ENCODE data around the gene TBC1D14. TPM values are rescaled to one million over a fixed set of nuclear protein-coding genes. Genes with fewer than 3 reads are reported as not detected.

The TBC1D14 gene
- 34.3 and 34.9 TPM in 2 replicates for total RNA-seq (2013; cell fraction: nucleolus; rRNA removed)
- total RNA-seq (2014; rRNA removed), result 39.3 and 40.6 TPM in 2 replicates
- total RNA-seq (2014; rRNA removed; fragmentation: Illumina TruSeq; extraction: Trizol), result 31.6 and 33.1 TPM in 2 replicates
- 32.1 and 38.1 TPM in 2 replicates for total RNA-seq (2021)
- 13.2 TPM for polyA plus RNA-seq (2011; ENCODE audit: low read depth)
- polyA plus RNA-seq (2011; rRNA removed), result 23.3 and 27.3 TPM in 2 replicates
- 26.0 and 27.3 TPM in 2 replicates for polyA plus RNA-seq (2011; cell fraction: cytosol; rRNA removed)
- polyA plus RNA-seq (2011; cell fraction: nucleus; rRNA removed), result 21.3 and 25.6 TPM in 2 replicates
- 17.7 TPM in 2 replicates for polyA plus RNA-seq (2012)
- 21.3 and 30.1 TPM in 2 replicates for polyA plus RNA-seq (2014; fragmentation: Illumina TruSeq; extraction: Trizol)
- 1 to 10 TPM in 1 of 2 experiments, under 1 TPM in 1; 0.87 to 1.1 TPM for polyA plus RNA-seq (2014; fragmentation: Nextera tagmentation; extraction: Ambion mirVana)
- 32.9 and 33.9 TPM in 2 replicates for polyA plus RNA-seq (2014; rRNA removed)
- polyA plus RNA-seq (2016; fragmentation: Nextera tagmentation; extraction: Ambion mirVana), result 10 to 100 TPM; 29.0 to 30.0 TPM
- 22.7 and 28.6 TPM in 2 replicates for polyA minus RNA-seq (2011; rRNA and poly(A)+ RNA removed)
- polyA minus RNA-seq (2011; cell fraction: cytosol; rRNA and poly(A)+ RNA removed), result 9.1 and 13.3 TPM in 2 replicates
- polyA minus RNA-seq (2011; cell fraction: nucleus; rRNA and poly(A)+ RNA removed), result 10.4 and 17.0 TPM in 2 replicates
- Bru-seq, nascent RNA, result percentile 67 among the genes with signal in this experiment
- percentile 66 among the genes with signal in this experiment for BruChase-seq, experiment 1, labeled RNA remaining after a 6-hour chase
- BruChase-seq, experiment 2, labeled RNA remaining after a 2-hour chase, result percentile 66 among the genes with signal in this experiment
- long read RNA-seq, experiment 1, full-length matches to known transcripts, result 8 of 12 reads
- long read RNA-seq, experiment 1, partial matches to known transcripts, result 1 of 12 reads
- long read RNA-seq, experiment 1, other reads (novel, unspliced or antisense), result 3 of 12 reads
- long read RNA-seq, experiment 2, full-length matches to known transcripts, result 9 of 29 reads
- long read RNA-seq, experiment 2, partial matches to known transcripts, result 14 of 29 reads
- long read RNA-seq, experiment 2, other reads (novel, unspliced or antisense), result 6 of 29 reads

- Histone ChIP-seq H3K27ac (ENCODE audit: control insufficient read depth, insufficient read depth) (peak within 1 kb of the TSS; percentile 96), H3K9me3 (replicated peaks; ENCODE audit: control insufficient read depth, insufficient read depth, low read length) (no peaks in the 10 kb centered on the region), H3K9ac (ENCODE audit: control insufficient read depth, insufficient read depth, low read length) (peak within 1 kb of the TSS; percentile 96), H4K20me1 (ENCODE audit: control insufficient read depth, insufficient read depth) (no peaks in the 10 kb centered on the region), H3K4me3 (peak within 1 kb of the TSS; percentile 97), H2AFZ (ENCODE audit: control insufficient read depth, low read depth, low read length) (peak within 1 kb of the TSS; percentile 77), H3K79me2 (ENCODE audit: control insufficient read depth, insufficient read depth, low read length) (peaks cover 11% of the 10 kb centered on the region), H3K4me2 (ENCODE audit: control insufficient read depth, insufficient read depth) (peak within 1 kb of the TSS; percentile 99), H3K27me3 (replicated peaks in 1 of 2; ENCODE audit: control insufficient read depth in 2 of 2, insufficient read depth in 2 of 2, low read length in 1 of 2) (0 out of 4 replicates have a peak, but pooled peaks cover 0 to 3% of the 10 kb centered on the region in 2 experiments), H3K36me3 (ENCODE audit: control insufficient read depth in 2 of 2, insufficient read depth in 2 of 2, low read length in 1 of 2) (no peaks in the 10 kb centered on the region), H3K4me1 (ENCODE audit: control insufficient read depth, insufficient read depth, low read length) (peaks cover 17% of the 10 kb centered on the region)
- FAIRE-seq (peak; percentile 68), ATAC-seq (peak; percentile 94), DNase-seq (ENCODE audit: low read depth, low spot score) (no peak)
- WGBS (ENCODE audit: insufficient coverage, insufficient replicate concordance, low lambda C conversion rate, missing lambda C conversion rate), result under 1% methylated on average over 53 of the region's 108 CpGs
- ChIA-PET CTCF (interaction anchor here (0.6 to 9.5 kb wide), 17 partner anchors 23 to 194 kb away, joined by 3 to 94 read pairs (median 7); partner anchors contain the start of genes GRPEL1 and TADA2B), RAD21 (ENCODE audit: unreplicated experiment) (interaction anchor here (0.5 to 2.5 kb wide), 18 partner anchors 16 to 193 kb away, joined by 3 to 14 read pairs (median 4); partner anchors contain the start of genes BLOC1S4, GRPEL1 and TADA2B), SMC1A (ENCODE audit: uncharacterized antibody, unreplicated experiment) (interaction anchor here (0.7 to 2.4 kb wide), 12 partner anchors 32 to 234 kb away, joined by 3 to 18 read pairs (median 5); partner anchors contain the start of gene TADA2B), POLR2A (interaction anchor here (0.6 to 3.5 kb wide), 11 partner anchors 11 to 159 kb away, joined by 3 to 18 read pairs (median 4); partner anchors contain the start of gene GRPEL1)
- intact Hi-C loops (cut with micrococcal nuclease; ENCODE audit: unreplicated experiment) (loop anchor here (5.0 kb wide), 2 partner anchors 78 to 138 kb away; no protein-coding TSS in a partner anchor), in situ Hi-C loops (cut with MboI) (loop anchor here (5.0 kb wide), 1 partner anchor 163 kb away; no protein-coding TSS in a partner anchor)
- BruUV-seq (replicated peaks), result TSS peak; percentile 90
- TF ChIP-seq EP300 (IDR thresholded peaks at IDR 0.05; ENCODE audit: borderline replicate concordance in 1 of 2, control insufficient read depth in 1 of 2, low read depth in 2 of 2, low read length in 2 of 2), result no peak
- TF ChIP-seq RBBP5 (conservative IDR thresholded peaks at IDR 0.05), result peak; percentile 94
- no peak; the same call in 2 of the 3 replicates for TF ChIP-seq POU2F2 (IDR thresholded peaks at IDR 0.05; ENCODE audit: borderline replicate concordance, low read depth, low read length)
- TF ChIP-seq TCF12 (IDR thresholded peaks at IDR 0.05; ENCODE audit: low read depth, low read length), result peak; percentile 19; the same call in 1 of the 2 replicates
- TF ChIP-seq POLR2AphosphoS5 (IDR thresholded peaks at IDR 0.05; ENCODE audit: low read length), result peak; percentile 44; the same call in 1 of the 2 replicates
- peak; percentile 69 for TF ChIP-seq SIN3A (IDR thresholded peaks at IDR 0.05; ENCODE audit: low read depth, low read length)
- no peak for TF ChIP-seq HDAC2 (IDR thresholded peaks at IDR 0.05)
- TF ChIP-seq NBN (IDR thresholded peaks at IDR 0.05), result 0 out of 2 replicates have a peak, but pooled peaks have one; percentile 26
- peak; percentile 76 for TF ChIP-seq HCFC1 (IDR thresholded peaks at IDR 0.05; ENCODE audit: low read length)
- peak; percentile 33; the same call in 1 of the 2 replicates for TF ChIP-seq ZBTB40 (IDR thresholded peaks at IDR 0.05; ENCODE audit: borderline replicate concordance)
- no peak for TF ChIP-seq MTA3 (IDR thresholded peaks at IDR 0.05; ENCODE audit: borderline replicate concordance, low read length)
- TF ChIP-seq STAT1 (conservative IDR thresholded peaks at IDR 0.05), result peak; percentile 81
- peak; percentile 54 for TF ChIP-seq SIX5 (IDR thresholded peaks at IDR 0.05; ENCODE audit: low read depth, low read length, severe bottlenecking)
- no peak for TF ChIP-seq CBX3 (IDR thresholded peaks at IDR 0.05; ENCODE audit: borderline replicate concordance, low read depth)
Measured at GRCh38 chr4:6909113-6909969, at the start of gene TBC1D14. Gene TBC1D14 (plus strand): TSS chr4:6909826. CDS start chr4:6923390, 13,564 bp downstream.
